Measurements from ENCODE around the gene TNFRSF1B.

TNFRSF1B gene

DNA sequence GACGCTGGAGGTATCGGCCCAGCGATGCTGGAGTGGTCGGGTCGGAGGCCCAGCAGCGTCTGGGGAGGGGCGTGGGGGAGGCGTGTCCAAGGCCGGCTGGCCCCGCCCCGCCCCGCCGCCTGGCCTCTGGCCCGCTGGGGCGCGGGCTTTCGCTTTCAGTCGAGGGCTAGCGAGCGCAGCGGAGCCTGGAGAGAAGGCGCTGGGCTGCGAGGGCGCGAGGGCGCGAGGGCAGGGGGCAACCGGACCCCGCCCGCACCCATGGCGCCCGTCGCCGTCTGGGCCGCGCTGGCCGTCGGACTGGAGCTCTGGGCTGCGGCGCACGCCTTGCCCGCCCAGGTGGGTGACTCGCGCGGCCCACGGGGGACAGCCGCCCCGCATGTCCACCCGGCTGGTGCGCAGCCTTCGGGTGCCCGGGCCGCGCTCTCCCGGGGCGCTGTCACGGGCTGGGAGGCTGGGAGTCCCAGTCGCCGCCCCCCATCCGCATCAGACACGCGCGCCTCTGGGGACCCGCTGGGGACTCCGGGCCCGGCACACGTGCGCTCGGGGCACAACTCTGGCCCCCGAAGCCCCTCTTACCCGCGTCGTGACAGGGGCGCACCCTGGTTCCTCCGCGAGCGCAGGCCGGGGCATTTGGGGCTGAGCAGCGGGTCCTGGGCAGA lies at the start of gene TNFRSF1B:
TNFRSF1B (plus strand) TSS at position 158 of the 659 bp plus-strand sequence; CDS start at position 259, 101 bp downstream.
- peak; percentile 75 to 77 for DNase-seq

DNA sequence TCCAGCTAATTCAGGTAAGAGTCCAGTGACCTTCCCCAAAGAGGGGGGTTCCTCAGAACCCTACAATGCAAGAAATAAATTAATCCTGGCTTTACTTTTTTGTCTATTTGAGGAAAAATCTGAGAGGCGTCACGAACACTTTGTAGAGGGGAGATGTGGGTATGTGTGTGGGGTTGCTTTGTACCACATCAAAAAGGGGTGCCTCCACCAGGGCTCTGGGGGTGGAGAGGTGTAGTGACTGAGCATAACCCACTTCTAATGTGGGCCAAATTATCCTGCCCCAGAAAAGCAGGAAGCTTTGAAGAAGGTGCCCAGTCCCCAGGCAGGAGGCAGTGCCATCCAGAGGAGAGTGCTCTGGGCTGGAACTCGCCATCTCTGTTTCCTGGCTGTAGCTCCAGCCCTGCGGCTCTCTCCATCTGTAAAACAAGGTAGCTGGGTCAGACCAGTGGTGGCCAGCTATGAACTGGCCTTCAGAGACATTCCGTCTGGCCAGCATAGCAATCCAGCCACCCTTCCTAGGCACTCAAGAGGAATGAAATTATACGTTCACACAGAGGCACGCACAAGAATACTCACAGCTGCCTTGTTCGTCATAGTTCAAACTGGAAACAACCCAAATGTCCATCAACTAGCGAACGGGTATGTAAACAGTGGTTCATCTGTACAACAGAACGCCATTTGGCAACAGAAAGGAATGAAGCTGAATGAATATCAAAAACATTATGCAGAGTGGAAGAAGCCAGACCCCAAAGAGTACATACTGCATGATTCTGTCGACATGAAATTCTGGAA lies 45.4 kb upstream of the TNFRSF1B start:
- DNase-seq: peak in 1 of 2 donors; percentile 21

DNA sequence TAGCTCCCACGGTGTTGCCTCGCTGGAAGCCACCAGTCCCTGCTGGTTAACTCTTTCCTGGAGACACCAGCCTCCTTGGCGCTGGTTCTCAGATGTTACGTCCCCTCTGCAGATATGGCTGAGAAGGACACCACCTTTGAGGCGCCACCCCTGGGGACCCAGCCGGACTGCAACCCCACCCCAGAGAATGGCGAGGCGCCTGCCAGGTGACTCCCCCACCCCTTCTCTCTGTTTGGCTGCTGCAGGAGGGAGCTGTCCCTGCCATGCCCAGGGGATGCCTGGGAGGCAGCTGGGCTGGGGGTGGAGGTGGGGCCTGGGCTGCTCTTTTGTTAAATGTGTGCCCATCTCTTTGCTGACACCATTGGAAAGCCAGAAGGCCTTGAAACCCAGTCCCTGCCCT lies 43.6 kb upstream of the TNFRSF1B start:
- no peak for DNase-seq

DNA sequence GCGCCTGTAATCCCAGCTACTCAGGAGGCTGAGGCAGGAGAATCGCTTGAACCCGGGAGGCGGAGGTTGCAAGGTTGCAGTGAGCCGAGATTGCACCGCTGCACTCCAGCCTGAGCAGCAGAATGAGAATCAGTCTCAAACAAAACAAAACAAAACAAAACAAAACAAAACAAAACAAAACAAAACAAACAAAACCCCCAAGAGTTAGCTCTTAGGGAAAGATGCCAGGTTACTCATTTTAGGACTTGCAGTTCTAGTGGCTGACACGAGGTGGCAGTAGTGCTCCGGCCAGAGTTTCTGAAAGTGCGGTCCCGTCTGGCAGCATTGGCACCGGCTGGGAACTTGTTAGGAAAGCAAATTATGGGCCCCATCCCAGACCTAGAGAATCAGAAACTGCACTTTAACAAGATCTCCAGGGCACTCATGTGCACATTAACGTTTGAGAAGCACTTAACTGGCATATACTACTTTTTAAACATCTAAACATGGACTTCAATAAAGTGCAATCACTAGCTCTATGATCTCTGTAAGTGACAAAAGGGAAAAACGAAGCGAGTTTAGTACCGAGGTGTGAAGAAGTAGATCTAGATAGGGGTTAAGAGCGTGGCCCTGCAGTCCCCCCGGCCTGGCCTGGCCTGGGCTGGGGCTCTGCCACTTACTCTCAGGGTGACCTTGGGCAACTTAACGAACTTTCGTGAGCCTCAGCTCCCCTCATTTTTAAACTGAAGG lies 41.9 kb upstream of the TNFRSF1B start:
- DNase-seq: peak; percentile 81 to 83

DNA sequence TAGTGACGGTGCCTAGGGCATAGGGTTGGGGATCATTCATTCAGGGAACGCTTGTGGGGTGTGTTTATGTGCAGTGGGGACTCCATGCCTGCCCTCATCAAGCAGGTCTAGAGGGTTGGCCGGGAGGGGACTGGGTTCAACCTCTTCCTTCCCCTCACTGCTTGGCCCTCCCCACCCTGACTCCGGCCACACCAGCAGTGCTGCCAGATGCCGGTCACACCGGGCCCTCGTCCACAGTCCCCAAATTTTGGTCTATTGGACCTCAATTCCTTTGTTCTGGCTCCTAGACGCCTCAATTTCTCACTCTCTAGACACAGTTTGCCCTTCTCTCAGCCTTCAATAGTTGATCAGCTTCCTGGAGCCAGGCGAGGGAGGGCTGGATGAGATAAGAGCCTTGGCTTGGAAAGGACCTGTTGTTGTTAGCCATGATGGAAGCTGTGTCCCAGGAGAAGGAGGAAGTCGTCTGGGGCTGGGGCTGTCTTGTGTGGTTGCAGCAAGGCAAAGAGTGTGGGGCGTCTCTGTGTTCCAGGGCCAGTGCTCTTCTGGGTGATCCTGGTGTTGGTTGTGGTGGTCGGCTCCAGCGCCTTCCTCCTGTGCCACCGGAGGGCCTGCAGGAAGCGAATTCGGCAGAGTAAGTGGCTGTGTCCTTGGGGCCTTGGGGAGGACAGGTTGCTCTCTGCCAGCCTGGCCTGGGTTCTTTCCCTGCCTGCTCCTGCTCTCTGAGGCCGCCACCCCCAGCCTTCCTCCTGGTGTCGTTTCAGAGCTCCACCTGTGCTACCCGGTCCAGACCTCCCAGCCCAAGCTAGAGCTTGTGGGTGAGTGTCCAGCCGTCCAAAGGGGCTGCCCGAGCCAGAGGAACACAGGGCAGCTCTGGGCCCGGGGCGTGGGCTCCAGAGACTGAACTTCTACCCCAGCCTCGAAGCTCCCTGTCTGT lies 41.1 kb upstream of the TNFRSF1B start:
- no peak for DNase-seq

DNA sequence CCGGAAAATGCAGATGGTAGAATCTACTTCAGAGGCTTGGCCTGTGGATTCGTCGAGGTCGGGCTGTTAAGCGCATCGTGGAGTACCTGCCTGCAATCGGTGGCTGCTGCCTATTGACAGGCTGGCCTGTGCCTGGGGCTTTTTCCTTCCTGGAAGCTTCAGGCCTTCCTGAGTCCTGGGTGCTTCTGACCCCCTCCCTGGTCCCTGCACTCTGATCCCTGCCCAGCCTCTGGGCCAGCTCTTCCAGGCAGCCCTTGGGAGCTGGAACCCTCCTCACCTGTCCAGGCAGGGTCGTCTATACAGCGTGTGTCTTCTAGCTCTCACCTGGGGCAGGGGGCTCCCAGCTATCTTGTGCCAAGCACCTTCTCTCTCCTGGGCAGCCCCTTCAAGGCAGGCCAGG lies 40.0 kb upstream of the TNFRSF1B start:
- no peak for DNase-seq

DNA sequence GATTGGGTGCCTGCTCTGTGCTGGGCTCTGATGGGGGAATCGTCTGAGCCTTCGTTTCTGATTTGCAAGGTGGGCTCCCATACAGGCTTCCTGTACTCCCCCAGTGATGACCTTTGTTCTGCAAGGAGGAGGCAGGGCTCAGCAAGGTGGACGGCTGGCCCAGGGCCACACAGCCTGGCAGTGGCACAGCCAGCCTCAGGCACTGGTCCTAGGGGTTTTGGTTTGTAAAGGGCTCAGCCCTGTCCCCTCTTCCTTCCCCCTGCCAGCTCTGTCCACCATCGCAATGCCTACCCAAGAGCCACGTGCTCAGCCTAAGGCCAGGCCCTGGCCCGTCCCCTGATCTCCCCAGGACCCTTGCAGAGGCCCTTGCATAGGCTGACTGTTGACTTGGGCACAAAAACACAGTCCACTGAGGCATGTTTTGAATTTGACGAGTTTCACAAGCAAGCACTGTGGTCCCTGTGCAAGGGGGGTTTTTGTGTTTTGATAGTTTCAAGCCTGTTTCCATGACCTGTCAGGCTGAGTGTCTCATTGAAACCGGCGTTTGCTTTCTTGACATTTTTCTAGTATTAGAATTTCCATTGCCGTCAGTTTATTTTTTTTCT lies 39.5 kb upstream of the TNFRSF1B start:
- no peak for DNase-seq

DNA sequence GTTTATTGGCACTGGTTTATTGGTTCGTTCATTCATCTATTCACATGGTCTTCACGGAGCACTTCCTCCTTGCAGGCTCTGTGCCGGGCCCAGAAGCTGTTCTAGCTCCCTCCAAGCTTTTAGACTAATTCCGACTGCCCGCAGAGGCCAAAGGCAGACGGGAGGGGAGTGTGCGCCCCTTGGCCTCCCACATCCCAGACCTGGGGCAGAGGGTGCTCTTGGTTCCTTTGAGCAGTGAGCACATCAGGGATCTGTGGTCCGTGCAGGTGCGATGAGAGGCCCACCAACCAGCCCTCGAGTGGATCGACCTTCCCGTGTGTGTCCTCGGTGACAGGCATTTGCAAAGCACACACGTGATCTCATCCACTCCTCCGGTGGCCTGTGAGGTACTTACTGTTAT lies 38.7 kb upstream of the TNFRSF1B start:
- DNase-seq: no peak

DNA sequence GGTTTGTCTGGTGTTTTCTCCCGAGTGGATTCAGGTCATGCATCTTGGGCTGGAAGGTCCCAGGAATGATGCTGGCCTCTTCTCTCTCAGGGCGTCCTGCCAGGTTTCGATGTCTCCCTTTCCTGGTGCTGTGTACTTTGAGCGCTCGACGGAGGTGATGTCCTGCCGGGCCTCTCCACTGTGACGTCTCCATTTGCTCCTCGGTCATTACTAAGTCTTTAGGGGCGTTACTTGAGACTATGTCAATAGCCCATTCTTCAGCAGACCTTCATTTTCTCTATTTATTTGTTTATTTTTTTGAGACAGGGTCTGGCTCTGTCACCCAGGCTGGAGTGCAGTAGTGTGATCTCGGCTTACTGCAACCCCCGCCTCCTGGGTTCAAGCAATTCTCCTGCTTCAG lies 37.2 kb upstream of the TNFRSF1B start:
- DNase-seq: no peak

DNA sequence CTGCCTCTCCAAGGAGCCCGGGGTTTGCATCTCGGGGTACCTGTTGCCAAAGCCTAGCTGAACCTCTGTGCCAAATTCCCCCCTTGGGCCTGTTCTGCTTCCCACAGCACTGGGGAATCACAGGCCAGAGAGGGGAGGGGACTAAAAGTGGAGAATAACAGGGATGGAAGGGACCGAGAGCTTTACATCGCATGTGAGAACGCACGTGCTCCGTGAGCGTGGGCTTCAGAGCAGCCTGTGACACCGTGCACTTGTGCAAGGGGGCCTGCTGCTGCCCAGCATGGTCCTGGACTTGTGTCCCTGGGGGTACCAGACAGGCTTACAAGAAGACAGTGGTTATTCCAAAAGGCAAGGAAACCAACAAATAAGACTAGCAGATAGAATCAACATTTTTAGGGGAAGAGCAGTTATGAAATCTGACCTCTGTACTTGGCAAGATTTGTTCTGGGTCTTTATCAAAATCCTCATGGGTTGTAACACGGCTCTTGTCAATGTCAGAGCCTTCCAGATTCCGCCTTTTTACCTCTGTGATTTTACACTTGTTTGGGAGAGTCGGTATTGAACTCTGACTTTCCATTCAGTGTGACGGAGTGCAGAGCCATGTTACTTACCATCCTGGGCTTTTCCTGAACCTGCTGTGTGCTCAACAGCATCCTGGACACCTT lies 36.2 kb upstream of the TNFRSF1B start:
- no peak for DNase-seq

DNA sequence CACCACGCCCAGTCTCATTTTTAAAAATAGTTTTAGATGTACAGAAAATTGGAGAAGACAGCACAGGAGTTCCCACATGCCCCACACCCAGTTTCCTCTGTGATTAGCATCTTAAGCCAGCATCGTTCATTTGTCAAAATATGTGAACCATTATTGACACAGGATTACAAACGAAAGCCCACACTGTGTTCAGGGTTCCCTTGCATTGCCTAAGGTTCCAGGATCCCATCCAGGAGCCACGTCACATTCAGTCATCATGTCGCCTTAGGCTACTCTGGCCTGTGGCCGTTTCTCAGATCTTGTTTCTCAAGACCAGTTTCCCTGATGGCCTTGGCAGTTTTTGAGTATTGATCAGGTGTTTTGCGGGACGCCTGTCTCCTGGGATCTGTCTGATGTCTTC lies 34.7 kb upstream of the TNFRSF1B start:
- no peak for DNase-seq

DNA sequence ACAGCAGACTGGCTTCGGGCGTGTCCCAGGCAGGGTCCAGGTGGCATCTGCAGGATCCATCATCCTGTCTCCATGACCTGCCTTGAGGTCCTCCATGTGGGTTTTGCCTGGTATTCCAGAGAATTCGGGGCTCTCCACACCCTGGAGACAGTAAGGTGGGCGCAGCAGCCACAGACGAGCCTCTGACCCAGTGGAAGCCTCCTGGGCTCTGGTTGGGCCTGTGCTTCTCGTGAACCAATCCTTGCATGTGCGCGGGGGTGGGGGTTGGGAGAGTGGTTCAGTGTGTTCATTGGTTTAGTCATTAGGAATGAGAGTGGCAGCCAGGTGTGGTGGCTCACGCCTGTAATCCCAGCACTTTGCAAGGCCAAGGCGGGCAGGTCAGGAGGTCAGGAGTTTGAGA lies 32.1 kb upstream of the TNFRSF1B start:
- no peak for DNase-seq

DNA sequence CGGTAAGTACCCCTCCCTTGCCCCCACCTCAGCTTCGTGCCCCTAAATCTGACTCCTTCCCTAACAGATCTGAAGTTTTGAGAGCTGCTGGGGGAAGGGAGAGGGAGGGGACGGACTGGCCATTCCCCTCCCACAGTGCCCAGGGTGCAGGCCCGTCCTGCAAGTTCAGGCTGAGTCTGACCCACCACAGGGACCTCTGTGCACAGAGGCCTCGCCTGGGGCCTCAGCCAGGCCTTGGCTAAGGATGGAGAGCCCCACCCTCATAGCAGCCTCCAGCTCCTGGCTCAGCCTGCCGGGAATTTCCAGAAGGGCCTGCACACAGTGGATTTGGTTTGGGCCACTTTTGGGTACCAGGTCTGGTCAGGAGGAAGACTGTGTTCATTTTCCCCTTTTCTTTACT lies 31.2 kb upstream of the TNFRSF1B start:
- DNase-seq: no peak

DNA sequence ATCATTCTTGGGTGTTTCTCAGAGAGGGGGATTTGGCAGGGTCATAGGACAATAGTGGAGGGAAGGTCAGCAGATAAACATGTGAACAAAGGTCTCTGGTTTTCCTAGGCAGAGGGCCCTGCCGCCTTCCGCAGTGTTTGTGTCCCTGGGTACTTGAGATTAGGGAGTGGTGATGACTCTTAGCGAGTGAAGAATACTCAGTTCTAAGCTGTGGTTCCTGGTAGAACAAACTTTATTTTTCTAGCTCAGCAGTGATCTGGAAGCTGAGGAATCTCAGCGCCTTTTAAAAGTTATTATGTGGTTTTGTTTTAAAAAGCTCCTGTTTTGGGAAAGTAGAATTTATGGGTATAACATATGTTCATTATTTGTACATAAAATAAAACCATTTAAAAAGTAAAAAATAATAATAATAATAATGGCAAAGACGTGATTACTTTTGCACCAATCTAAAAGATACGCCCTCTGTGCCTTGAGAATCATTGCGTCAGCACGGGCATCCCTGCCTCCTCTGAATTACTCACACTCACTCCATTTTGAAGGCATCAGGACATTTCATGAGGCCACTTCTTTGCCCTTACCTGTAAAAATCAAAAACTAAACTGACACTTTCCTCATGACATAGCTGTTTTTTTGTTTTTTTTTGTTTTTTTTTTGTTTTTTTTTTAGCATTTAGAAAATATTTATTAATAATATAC lies 29.7 kb upstream of the TNFRSF1B start:
- no peak for DNase-seq

DNA sequence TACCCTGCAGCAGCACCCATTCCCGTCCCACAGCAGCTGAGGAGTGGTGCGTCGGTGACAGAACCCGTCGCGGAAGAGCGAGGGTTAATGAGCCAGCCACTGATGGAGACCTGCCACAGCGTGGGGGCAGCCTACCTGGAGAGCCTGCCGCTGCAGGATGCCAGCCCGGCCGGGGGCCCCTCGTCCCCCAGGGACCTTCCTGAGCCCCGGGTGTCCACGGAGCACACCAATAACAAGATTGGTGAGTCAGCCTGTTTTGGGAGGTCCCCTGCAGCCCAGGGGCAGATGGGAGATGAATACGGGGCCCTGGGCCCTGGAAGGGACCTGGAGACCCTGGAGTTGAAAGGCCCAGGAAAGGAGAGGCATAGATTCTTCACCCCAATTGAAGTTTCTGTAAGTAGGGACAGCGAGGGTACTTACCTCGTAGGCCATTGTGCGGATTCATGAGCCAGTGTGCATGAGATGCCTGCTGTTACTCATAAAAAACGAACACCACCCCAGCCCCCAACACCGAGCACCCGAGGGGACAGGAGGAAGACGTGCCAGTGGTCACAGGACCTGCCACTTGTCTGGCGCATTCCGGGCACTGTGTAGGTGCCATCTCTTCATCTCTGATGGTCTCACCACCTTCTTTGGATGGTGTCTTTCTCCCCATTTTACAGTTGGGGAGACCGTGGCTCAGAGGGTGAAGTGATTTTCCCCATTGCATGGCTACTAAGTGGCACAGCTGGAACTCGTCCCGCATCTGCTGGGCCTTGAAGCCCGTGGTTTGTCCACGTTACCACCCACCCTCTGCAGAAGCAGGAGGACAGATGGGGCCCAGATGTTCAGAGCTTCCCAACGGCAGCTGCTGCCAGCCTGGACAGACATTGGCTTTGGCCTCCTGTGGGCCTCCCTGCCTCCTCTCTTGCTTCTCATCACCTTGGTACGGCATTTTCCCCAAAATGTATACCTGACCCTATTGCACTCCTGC lies 28.3 kb upstream of the TNFRSF1B start:
- DNase-seq: no peak

DNA sequence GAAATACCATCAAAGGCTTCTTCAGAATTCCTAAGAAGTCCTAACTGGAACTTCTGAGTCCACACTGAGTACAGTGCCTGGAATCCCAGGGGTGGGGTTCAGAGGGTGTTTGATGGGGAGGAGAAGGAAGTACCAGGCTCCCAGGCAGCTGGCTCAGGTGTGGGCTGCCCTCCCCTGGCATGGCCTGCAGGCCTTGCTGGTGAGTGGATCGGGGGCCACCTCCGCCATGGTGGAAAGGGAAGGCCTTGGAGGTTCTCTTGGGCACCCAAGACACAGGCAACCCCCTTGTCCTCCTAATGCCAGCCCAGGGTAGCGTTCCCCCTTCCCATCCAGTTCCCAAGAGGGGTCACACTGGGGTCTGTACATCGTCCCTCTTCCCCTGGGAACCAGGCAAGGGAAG lies 26.8 kb upstream of the TNFRSF1B start:
- DNase-seq: no peak

DNA sequence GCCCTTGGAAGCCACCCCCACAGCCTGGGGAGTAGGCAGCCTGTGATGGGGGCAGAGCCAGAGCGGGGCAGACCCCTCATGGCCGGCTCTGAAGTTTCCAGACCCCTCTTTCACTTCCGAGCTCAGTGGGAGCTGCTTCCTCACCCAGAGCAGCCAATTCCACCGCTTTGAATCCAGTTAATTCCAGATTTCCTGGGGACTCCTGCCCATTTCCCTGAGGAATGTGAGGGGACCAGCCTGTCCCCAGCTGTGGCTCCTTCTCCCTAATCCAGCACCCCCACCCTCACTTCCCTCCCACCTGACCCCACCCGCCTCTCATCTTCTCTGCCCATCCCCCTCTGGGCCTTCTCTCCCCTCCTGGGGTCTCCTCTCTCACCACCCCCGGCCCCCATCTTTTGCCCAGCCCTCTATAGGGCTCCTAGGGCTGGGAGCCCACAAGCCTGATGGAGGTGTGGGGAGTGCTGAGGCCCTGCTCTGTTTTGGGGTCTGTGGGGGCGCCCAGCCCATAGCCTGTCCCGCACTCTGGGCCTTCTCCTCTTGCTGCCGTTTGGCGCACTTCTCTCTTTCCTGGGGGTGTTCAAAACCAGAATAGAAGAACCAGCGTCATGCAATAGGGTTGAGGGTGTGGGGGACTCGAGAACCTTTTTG lies 26.2 kb upstream of the TNFRSF1B start:
- DNase-seq: no peak

DNA sequence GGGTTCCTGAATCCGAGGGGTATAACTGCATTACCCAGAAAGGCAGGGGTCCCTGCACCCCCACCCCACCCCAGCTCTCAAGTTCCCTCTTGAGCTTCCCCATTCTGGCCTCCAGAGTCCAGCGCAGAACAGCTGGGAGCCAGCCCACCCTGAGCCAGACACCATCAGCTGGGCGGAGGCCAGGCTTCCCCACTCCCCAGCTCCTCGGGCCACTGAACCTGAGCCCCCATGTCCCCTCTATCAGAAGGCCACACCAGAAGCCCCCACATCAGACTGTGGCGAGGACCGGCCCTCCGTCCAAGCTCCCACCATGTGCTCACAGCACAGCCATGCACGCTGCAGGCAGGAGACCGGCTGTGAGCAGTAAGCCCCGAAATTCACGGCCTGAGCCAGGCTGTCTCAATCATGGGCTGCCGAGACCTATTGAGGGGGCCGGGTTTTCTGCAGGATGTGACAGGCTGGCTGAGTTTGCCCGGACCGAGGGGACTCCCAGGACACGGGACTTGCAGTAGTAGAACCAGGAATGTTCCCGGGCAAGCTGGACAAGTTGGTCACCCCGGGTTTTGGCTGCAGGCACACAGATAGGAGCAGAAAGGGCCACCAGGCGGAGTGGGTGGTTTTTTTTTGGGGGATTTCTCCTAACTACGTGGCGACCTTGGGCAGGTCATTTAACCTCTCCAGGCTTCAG lies 25.5 kb upstream of the TNFRSF1B start:
- DNase-seq: no peak

Data from CD4-positive, alpha-beta T cell treated with Interleukin-4 for 1 hour (primary cell).